GM21737 (cell line): ENCODE data around the gene LCP2.

Experiments
- ATAC-seq: cut with Tn5 transposase; IDR thresholded peaks from one replicate; pipeline ENCODE4 v1.9.1; 2021; ENCODE audit warnings: mild to moderate bottlenecking, moderate library complexity; ENCODE audit not compliant: unreplicated experiment

Gene LCP2

GRCh38 chr5:170316937-170317336 lies 19.4 kb upstream of the LCP2 start:
- ATAC-seq: no peak

GRCh38 chr5:170315154-170315553 lies 17.6 kb upstream of the LCP2 start:
- ATAC-seq: no peak

- ATAC-seq: no peak
Observed at GRCh38 chr5:170314541-170315095, 17.0 kb upstream of the LCP2 start.

- no peak for ATAC-seq
Observed at GRCh38 chr5:170313816-170314215, 16.2 kb upstream of the LCP2 start.

GRCh38 chr5:170313344-170313743 lies 15.8 kb upstream of the LCP2 start:
- no peak for ATAC-seq

- ATAC-seq: no peak
Observed at GRCh38 chr5:170312666-170313065, 15.1 kb upstream of the LCP2 start.

GRCh38 chr5:170312301-170312595 lies 14.7 kb upstream of the LCP2 start:
- no peak for ATAC-seq

GRCh38 chr5:170311511-170312300 lies 14.1 kb upstream of the LCP2 start:
- ATAC-seq: no peak

- no peak for ATAC-seq
Observed at GRCh38 chr5:170310256-170310926, 12.8 kb upstream of the LCP2 start.

- no peak for ATAC-seq
Observed at GRCh38 chr5:170308686-170309085, 11.1 kb upstream of the LCP2 start.

GRCh38 chr5:170307575-170308465 lies 10.2 kb upstream of the LCP2 start:
- no peak for ATAC-seq

- peak; percentile 63 for ATAC-seq
Observed at GRCh38 chr5:170306381-170306831, 8.8 kb upstream of the LCP2 start.

GRCh38 chr5:170305646-170306025 lies 8.1 kb upstream of the LCP2 start:
- ATAC-seq: no peak

- ATAC-seq: no peak
Observed at GRCh38 chr5:170305016-170305645, 7.6 kb upstream of the LCP2 start.

GRCh38 chr5:170303549-170303948 lies 6.0 kb upstream of the LCP2 start:
- no peak for ATAC-seq

GRCh38 chr5:170302653-170303501 lies 5.3 kb upstream of the LCP2 start:
- peak; percentile 87 for ATAC-seq

GRCh38 chr5:170301981-170302652 lies 4.5 kb upstream of the LCP2 start:
- ATAC-seq: no peak

GRCh38 chr5:170301149-170301548 lies 3.6 kb upstream of the LCP2 start:
- ATAC-seq: no peak

GRCh38 chr5:170300361-170301013 lies 2.9 kb upstream of the LCP2 start:
- no peak for ATAC-seq
